Lower lobe of right lung (tissue), 2 donors: Measurements from ENCODE around the gene ZNF853. TPM values are rescaled to one million over a fixed set of nuclear protein-coding genes. Genes with fewer than 3 reads are reported as not detected.

Source experiments
- ATAC-seq, 2 donors: fragments of 200-7000 bp; cut with Tn5 transposase; one replicate each; pipeline ENCODE4 v1.9.1; 2020 to 2022; ENCODE audit warnings: mild to moderate bottlenecking in 2 of 2, moderate library complexity in 2 of 2
- DNase-seq: peaks from one replicate; pipeline ENCODE4 v3.0.0-alpha.2; 2020
- H3K27ac ChIP-seq: fragments of 200-600 bp; one replicate; pipeline ENCODE4 v1.8.0; 2022
- H3K27me3 ChIP-seq: fragments of 200-600 bp; one replicate; pipeline ENCODE4 v1.8.0; 2022; ENCODE audit warnings: low read depth
- H3K36me3 ChIP-seq: fragments of 200-600 bp; one replicate; pipeline ENCODE4 v1.8.0; 2022; ENCODE audit warnings: mild to moderate bottlenecking
- H3K4me1 ChIP-seq: fragments of 200-600 bp; one replicate; pipeline ENCODE4 v1.8.0; 2022
- H3K4me3 ChIP-seq: fragments of 200-600 bp; one replicate; pipeline ENCODE4 v1.8.0; 2022; ENCODE audit warnings: mild to moderate bottlenecking
- H3K9me3 ChIP-seq: fragments of 200-600 bp; one replicate; pipeline ENCODE4 v1.8.0; 2022
- intact Hi-C: fragments of 100-400 bp; cut with DNase I; formaldehyde crosslinking; loops from one replicate; pipeline ENCODE4 v1.11.0; 2022
- total RNA-seq: library from RNA; stranded (reverse); fragmentation: NEBNext Ultra II Directional; extraction: Animal tissue kit (Norgen Biotek cat#: 25700); gene quantifications from one replicate; pipeline ENCODE4 v1.2.1, GENCODE V29; 2021
- TF ChIP-seq, protein P1 (sequence below): fragments of 200-600 bp; IDR thresholded peaks from one replicate; pipeline ENCODE4 v1.8.0; 2022; ENCODE audit warnings: antibody characterized with exemption, mild to moderate bottlenecking
- donor health status: DM: no; HTN: yes; CAD: no; lungs with severe emphysema.

The ZNF853 gene
- total RNA-seq, 1 donor from 2014 or later = 4.4 TPM

DNA sequence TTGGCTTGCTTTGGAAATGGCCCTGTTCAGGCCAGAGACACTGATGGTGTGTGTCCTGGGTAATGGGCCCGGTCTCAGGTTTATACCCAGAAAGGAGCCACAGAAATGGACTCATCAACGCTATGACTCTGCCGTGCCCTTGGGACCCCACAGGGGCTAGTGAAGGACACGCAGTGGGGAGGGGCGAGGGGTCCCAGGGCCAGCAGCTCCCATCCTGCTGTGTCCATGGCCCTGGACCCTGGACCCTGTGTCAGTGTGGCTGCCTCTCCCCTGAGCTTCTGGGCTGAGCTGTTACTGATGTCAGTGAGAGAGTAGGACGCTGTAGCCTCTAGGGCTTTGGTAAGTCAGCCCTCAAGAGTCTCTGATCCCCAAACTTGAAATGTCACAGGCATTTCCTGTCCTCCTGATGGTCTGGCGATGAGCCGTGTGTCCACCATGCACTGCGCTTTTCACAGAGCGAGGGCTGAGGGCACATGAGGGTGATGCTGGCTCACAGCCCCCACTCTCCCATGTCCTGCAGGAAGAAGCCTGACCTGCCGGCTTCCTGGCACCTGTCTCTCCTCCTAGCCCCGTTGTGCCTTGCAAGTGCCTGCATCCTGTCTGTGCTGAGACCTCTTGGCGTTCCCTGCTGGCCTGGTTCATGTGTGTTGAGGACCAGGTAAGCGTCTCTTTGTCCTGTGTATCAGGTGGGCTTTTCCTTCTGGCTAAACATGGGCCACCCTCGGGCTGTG is 26.1 kb downstream of the ZNF853 start:
- Histone ChIP-seq H3K4me3 (no peak overlapping the region), H3K36me3 (peaks cover 59% of the 10 kb centered on the region), H3K4me1 (peaks cover 18% of the 10 kb centered on the region), H3K9me3 (no peaks in the 10 kb centered on the region), H3K27ac (no peak overlapping the region), H3K27me3 (no peaks in the 10 kb centered on the region)
- TF ChIP-seq, protein P1, sequence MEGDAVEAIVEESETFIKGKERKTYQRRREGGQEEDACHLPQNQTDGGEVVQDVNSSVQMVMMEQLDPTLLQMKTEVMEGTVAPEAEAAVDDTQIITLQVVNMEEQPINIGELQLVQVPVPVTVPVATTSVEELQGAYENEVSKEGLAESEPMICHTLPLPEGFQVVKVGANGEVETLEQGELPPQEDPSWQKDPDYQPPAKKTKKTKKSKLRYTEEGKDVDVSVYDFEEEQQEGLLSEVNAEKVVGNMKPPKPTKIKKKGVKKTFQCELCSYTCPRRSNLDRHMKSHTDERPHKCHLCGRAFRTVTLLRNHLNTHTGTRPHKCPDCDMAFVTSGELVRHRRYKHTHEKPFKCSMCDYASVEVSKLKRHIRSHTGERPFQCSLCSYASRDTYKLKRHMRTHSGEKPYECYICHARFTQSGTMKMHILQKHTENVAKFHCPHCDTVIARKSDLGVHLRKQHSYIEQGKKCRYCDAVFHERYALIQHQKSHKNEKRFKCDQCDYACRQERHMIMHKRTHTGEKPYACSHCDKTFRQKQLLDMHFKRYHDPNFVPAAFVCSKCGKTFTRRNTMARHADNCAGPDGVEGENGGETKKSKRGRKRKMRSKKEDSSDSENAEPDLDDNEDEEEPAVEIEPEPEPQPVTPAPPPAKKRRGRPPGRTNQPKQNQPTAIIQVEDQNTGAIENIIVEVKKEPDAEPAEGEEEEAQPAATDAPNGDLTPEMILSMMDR = no peak
- no peak for ATAC-seq
- intact Hi-C loops = no loop called here
- no peak for DNase-seq

DNA sequence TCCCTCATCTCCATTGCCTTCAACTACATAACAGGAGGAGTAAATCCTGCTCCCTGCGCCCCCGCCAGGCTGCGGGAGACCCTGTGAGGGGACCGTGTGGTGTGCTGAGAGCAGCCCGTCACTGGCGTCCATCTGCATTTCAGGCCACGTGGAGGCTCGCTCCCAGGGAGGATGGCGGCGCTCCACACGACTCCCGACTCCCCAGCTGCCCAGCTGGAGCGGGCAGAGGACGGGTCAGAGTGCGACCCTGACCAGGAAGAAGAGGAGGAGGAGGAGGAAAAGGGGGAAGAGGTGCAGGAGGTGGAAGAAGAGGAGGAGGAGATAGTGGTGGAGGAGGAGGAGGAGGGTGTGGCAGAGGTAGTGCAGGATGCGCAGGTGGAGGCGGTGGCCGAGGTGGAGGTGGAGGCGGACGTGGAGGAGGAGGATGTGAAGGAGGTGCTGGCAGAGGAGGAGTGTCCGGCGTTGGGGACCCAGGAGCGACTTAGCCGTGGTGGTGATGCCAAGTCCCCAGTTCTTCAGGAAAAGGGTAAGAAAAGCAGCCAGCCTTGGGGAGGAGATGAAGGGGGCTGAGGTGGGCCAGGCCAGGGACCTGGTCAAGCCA is 26.9 kb downstream of the ZNF853 start:
- intact Hi-C loops = no loop called here
- DNase-seq (no peak), ATAC-seq (no peak)
- Histone ChIP-seq H3K27me3 (no peaks in the 10 kb centered on the region), H3K9me3 (no peaks in the 10 kb centered on the region), H3K4me1 (peaks cover 17% of the 10 kb centered on the region), H3K4me3 (no peak overlapping the region), H3K36me3 (peaks cover 67% of the 10 kb centered on the region), H3K27ac (no peak overlapping the region)
- TF ChIP-seq, protein P1 = no peak

DNA sequence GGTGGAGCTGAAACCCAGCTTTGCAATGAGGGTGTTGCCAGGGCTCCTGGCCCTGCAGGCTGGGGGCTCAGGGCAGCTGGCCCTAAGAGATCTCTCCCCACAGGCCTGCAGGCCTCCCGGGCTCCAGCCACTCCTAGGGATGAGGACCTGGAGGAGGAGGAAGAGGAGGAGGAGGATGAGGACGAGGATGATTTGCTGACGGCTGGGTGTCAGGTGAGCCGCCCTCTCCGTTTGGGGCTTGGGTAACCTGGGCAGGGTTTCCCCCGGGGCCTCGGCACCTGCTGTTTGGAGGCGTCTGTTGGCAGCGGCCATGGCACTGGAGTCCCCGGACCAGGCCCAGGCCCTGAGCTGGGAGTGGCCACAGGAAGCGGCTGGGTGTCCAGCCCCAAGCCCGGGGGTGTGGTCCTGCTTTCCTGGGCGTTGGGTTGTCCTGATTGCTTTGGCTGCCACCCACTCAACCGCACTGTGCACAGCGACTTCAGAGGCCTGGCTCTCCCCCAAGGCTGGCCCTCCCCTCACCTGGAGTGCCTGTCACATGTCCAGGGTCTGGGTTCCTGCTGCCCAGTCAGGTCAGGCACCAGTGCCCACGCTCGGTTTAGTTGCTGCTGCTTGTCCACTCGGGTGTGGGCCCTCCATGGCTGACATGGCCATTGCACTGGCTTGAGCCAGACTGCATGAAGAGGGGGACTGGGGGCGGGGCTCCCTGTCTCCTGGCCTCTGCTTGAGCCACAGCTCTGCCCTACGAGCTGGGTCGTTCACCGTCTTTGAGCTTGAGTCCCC is 27.6 kb downstream of the ZNF853 start:
- DNase-seq = no peak
- H3K4me1 ChIP-seq = peaks cover 13% of the 10 kb centered on the region

DNA sequence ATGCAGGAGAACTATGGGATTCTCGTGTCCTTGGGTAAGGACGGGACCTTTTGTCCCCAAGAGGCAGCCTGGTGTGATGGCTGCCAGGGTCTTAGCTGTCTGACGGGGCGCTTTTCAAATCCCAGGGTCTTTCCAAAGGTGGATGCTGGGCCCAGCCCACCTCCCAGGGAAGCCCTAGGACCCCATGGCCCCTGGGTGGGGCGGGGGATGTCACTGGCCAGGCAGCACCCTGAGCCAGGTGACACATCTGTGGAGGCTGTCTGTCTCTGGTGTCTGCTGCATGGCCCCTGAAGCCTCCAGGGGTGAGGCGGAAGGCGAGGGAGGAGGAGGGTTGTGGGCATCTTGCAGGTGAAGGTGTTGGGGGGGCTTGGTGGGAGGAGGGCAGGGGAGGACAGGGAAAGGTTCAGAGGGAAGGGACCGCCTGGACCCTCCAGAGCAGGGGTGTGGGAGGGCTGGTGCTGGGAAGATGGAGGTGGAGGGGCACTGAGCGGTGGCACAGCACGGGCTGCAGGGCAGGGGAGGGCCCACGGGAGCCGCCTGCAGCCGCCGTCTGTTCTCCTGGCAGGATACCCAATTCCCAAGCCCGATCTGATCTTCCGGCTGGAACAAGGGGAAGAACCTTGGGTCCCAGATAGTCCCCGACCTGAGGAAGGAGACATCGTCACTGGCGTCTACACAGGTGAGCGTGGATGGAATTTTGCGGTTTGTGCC is 28.7 kb downstream of the ZNF853 start:
- intact Hi-C loops = no loop called here
- peaks cover 85% of the 10 kb centered on the region for H3K36me3 ChIP-seq

More for the DNA sequence above, 27.6 kb downstream of the ZNF853 start:
- intact Hi-C loops = no loop called here
- TF ChIP-seq, protein P1 = no peak
- H3K4me3 ChIP-seq = no peak overlapping the region
- H3K36me3 ChIP-seq = peaks cover 75% of the 10 kb centered on the region
- no peaks in the 10 kb centered on the region for H3K9me3 ChIP-seq
- no peak for ATAC-seq
- no peak overlapping the region for H3K27ac ChIP-seq
- no peaks in the 10 kb centered on the region for H3K27me3 ChIP-seq

More for the DNA sequence above, 28.7 kb downstream of the ZNF853 start:
- TF ChIP-seq, protein P1 = no peak
- DNase-seq = no peak
- Histone ChIP-seq H3K4me3 (no peak overlapping the region), H3K4me1 (peaks cover 3% of the 10 kb centered on the region), H3K27me3 (no peaks in the 10 kb centered on the region), H3K9me3 (no peaks in the 10 kb centered on the region), H3K27ac (no peak overlapping the region)
- no peak for ATAC-seq
